Erythroblast (primary cell): ENCODE results near the gene TNFRSF18.

Experiments
- GATA1 ChIP-seq: IDR thresholded peaks from 2 replicates; pipeline ENCODE4 v1.6.1; 2011; ENCODE audit warnings: low read depth, mild to moderate bottlenecking, control low read depth, low read length, moderate library complexity
- POLR2A ChIP-seq: IDR thresholded peaks from 2 replicates; pipeline ENCODE4 v1.6.1; 2011; ENCODE audit warnings: mild to moderate bottlenecking, low read length

GRCh38 chr1:1185101-1185765 lies 21.2 kb downstream of the TNFRSF18 start:
- TF ChIP-seq POLR2A (no peak), GATA1 (no peak)
